Suprapubic skin (tissue), 3 donors: ENCODE results near the gene INAFM2.

ENCODE experiments used
- CTCF ChIP-seq, 2 donors: fragments of 200-600 bp in 1 of 2; fragments of 450-650 bp in 1 of 2; sonication (generic) in 1 of 2; IDR thresholded peaks; one replicate each; pipeline ENCODE4 v1.5.1; 2016 to 2019; ENCODE audit warnings: antibody characterized with exemption in 2 of 2, mild to moderate bottlenecking in 1 of 2, moderate library complexity in 1 of 2
- EP300 ChIP-seq: sonication (generic); formaldehyde crosslinking; IDR thresholded peaks from one replicate; pipeline ENCODE4 v1.6.1; 2017; ENCODE audit warnings: antibody characterized with exemption

GRCh38 chr15:40306908-40307307, 16.6 kb upstream of the INAFM2 start:
- no peak for TF ChIP-seq CTCF (IDR thresholded peaks at IDR 0.05)
- TF ChIP-seq EP300: no peak
